Globus pallidus (tissue), 1 donor: ENCODE results near the gene GALNT12.

ENCODE experiments used
- DNase-seq: peaks from one replicate; pipeline ENCODE4 v3.0.0-alpha.2; 2015; ENCODE audit warnings: low spot score

The GALNT12 gene

DNA sequence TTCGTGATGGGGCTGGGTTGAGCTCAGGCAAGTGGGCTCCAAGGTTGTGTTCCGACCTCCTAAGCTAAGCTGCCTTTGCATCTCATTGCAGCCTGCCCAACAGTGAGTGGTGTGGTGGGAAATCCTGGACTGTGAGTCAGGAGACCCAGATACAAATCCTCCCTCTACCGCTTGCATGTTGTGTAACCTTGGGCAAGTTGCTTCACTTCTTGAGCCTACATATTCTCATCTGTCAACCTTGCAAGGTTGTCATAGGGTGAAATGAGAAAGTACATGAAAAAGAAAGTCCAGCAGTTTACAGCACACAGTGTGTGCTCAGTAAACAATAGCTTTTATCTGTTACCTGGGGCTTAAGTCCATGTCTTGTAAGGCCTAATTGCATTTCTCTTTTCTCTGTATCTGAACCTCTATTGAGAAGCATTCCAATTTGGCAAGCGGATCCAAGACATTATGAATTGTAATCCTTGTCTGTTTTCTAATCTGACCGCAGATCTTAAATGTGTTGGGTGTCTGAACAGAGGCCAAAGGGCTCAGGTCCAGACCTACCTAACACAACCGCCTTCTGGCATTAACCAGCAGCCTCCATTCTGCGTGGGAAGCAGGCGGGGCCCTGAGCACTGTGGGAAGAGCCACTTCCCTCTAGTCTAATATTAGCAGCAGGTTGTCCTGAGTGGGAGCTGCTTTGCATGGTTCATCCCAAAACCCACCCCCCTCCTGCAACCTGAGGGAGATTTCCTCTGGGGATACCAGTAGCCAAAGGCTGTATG lies 1.8 kb upstream of the GALNT12 start:
- DNase-seq, result no peak

DNA sequence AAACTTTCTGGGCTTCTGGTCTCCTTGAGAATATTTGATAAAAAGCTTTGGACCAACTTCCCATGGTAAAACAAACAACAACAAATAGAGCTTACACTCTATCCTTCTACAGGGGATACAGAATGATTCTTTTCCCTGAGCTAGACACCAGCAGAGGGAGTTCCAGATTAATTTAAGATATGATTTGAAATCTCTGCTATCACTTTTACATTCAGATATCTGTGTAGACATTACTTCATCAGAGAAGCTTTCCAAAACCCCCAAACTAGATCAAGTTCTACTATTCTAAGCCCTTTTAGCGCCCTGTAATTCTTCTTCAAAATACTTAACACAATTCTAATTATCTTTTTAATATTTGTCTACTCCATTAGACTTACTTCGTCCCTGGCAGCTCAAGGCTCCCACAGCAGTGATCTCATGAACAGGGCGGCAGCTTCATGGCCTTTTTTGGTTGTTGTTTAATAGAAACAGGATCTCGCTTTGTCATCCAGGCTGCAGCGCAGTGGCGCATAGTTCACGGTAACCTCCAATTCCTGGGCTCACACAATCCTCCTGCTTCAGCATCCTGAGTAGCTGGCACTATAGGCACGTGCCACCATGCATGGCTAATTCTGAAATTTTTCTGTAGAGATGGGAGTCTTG lies 955 bp upstream of the GALNT12 start:
- DNase-seq, result no peak

DNA sequence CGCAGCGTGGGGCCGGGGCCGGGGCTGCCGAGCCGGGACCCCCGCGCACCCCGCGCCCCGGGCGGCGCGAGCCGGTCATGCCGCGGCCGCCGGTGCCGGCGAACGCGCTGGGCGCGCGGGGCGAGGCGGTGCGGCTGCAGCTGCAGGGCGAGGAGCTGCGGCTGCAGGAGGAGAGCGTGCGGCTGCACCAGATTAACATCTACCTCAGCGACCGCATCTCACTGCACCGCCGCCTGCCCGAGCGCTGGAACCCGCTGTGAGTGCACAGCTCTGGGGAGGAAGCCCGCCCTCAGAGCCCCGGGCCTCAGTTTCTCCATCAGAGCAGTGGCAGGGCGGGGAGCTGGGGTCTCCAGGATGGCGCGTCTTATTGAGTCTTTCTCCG lies 335 bp downstream of the GALNT12 start:
- DNase-seq, result no peak

DNA sequence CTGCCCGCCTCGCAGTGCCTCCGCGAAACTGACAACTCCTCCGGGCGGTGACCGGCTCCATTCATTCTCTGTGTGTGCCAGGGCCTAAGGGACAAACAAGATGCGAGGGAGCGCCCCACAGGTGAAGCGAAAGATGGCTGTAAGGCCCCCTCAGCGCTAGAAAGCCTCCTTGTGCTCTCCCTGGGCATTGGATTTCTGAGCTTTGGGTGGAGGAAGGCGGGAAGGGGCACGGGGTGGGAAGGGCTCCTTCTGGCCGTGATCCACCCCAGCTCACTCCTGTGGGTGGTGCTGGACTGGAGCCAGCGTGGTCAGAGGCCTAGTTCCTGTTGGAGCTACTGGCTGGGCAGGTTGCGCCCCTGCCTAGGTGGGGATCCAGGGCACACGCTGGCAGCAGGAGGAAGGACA lies 943 bp downstream of the GALNT12 start:
- DNase-seq, result no peak

DNA sequence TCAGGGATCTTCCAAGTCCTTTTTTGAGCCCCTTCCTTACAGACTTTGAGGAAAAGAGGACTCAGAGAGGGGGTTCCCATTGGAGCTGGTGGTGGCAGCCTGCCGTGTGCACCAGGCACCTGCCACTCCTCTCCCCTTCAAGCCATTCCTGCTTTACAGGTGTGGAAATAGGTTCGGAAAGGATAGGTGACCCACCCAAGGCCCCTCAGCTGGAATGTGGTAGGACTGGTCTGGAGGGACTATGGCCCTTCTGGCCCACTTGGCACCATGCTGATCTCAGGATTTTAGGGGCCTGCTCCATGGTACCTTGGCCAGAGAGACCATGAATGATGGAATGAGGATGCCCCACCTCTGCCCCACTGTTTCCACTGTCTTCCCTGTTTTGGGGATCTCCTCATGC lies 1.4 kb downstream of the GALNT12 start:
- no peak for DNase-seq

DNA sequence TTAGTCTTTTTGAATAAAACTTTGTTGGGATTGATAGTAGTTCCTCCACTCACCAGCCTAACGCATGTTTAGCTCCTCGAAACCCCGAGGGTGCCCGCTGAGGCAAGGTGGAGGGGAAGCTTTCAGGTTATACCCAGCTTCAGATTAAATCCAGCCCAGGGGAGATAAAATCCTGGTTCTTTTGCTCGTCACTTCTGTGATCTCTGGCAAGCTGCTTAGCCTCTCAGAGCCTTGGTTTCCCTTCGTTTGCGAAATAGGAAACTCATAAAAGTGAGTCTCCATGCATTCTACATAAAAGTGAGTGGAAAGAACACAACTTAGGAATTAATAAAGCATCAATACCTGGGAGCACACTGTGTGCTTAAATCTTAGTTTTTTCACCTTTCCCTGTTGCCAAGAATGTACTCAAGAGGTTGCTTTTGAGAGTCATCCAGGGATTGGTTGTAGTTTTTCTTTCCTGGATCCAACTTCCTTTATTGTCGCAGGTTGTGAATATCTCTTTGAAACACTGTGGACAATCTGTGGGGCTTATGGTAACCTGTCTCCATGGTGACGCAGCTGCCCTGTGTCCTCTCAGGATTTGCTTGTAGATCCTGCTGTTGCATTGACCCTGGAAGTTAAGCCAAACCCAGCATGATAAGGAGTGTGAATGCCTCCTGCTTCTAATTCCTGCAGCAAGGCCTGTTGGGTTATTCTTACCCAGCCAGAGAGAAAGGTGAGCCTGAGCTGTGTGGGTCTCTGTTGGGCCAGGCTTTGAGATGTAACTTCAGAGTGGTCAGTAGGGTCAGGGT lies 2.0 kb downstream of the GALNT12 start:
- no peak for DNase-seq

DNA sequence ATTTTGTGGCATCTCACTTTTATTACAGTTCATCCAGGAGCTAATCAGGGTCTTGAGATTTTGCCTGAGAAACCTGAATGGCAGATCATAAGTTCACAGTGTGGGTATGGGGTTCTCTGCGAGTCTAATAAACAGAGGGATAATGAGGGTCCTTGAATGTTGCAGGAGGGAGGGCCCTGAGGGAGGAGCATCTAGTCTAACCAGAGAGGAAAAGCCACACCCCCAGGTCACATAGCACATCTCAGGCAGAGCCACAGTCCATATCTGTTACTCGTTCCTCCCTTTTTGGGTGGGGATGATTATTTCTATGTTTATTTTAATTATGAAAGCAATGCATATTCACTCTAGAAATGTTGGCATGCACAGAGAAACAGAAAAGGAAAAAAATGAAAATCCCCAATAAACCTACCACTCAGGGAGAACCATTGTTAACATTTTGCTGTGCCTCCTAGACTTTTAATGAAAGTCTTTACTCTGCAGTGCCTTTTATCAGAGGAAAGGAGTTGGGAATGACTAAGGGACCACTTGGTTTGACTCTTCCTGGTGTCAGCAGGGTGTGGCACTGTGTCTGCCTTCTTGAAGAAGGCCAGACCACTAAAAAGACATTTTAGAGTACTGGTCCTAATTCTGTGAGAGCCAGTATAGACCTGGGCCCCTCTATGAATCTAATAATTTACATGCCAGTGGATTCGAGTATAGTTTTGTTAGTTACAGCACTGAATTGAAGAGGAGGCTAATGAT lies 2.8 kb downstream of the GALNT12 start:
- no peak for DNase-seq

DNA sequence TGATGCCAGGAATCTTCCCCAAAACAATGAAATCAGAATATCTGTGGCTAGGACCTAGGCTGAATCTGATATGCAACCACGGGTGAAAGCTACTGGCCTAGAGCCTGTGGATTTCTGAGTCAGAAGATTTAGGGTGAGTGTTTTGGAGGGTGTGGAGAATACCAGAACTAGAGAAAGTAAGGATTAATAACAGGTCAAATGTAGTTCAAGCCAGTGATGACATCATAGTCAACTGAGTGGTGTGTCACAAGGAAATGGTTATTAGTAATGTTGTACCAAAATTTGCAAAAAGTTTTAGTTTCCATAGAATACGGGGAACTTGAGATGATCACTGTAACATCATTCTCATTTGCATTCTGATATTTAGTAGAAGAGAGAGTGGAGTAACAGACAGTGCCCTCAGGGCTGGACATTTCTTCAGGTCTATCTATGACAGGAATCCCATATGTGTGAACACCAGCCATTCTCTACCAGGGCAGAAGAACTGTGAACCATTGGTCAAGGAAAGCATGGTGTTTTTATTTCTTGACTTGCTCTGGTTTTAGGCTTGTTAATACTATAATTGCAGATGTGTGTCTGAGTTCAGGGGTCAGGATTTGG lies 3.7 kb downstream of the GALNT12 start:
- DNase-seq, result no peak

DNA sequence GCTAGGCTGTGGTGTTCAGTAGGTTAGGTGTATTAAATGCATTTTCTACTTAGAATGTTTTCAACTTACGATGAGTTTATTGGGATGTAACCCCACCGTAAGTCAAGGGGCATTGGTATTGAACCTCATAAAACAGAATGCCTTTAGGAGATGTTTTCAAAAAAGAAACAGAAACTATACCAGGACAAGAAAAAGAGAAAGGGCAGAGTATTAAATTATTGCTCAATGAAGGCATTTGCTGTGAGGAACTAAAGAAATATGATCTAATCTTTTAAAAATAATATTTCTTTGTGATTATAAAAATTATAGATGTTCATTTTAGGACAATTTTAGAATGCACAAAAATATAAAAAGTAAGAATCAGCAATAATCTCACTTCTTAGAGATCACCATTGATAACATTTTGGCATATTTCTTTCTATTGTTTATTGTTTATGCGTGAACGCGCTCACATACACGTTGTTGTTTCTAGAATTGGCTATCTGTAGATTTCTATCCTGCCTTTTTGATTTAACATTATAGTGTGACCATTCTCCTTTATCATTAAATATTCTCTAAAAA lies 8.0 kb downstream of the GALNT12 start:
- no peak for DNase-seq

DNA sequence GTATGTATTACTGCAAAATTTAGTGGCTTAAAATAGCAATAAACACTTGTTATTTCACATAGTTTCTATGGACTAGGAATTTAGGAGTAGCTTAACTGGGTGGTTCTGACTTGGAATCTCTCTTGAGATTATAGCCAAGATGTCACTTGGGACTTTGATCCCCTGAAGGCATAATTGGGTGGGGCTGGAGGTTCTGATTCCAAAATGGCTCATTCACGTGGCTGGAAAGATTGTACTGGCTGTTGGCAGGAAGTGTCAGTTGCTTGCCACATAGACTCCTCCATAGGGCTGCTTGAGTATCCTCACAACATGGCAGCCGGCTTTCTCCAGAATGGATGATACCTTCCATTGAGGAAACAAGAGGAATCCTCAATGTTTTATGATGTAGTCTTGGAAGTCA lies 11.3 kb downstream of the GALNT12 start:
- DNase-seq, result no peak

DNA sequence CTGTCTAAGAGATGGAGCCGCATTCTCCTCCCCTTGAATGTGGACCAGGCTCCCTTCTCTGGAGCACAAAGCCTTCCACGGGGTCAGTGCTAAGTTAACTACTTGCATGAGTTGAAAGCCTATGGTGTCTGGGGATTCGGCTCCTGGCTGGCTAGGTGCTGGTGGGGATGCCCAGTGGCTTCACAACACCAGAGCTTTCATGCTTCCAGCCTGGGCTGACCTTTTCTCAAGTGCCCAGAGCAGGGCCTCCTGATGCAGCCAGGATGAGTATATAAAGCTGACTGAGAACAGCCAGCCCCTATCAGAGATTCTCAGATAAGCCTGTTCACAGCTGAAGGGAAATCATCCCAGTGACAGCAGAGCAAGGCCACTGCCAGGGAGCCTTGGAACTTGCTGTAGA lies 11.8 kb downstream of the GALNT12 start:
- DNase-seq, result no peak

DNA sequence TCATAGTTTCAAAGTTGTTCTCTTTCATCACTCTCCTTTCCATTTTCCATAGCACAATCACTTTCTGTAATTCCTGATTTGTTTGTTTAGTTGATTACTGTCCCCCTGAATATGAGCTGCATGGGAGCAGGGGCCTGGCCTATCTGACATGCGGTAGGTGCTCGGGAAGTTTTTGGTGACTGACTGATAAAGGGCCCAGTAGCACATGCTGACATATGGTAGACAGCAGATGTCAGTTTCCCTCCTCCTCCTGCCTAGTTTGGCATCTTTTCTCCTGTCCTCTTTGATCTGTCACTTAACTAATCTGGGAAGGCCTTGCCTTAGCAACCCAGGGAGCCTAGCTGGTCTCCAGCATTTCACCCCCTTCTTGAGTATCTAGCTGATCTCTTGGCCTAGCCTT lies 14.4 kb downstream of the GALNT12 start:
- no peak for DNase-seq

DNA sequence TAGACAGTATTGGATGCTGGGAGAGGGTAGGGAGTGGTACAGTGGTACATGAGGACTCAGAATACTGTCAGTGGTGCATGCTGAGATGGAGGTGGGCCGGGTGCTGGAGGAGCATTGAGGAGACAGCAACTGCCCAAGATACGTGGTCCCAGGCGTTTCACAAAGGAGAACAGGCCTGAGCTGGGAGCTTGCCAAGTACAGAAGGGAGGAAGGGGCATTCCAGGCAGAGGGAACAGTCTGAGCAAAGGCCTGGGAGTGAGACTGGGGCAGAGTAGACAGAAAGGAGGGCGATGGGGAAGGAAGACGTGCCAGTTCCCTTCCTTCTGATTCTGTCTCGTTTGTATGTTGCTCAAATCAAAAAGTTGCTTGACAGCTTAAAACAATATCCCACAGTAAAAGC lies 15.2 kb downstream of the GALNT12 start:
- no peak for DNase-seq

DNA sequence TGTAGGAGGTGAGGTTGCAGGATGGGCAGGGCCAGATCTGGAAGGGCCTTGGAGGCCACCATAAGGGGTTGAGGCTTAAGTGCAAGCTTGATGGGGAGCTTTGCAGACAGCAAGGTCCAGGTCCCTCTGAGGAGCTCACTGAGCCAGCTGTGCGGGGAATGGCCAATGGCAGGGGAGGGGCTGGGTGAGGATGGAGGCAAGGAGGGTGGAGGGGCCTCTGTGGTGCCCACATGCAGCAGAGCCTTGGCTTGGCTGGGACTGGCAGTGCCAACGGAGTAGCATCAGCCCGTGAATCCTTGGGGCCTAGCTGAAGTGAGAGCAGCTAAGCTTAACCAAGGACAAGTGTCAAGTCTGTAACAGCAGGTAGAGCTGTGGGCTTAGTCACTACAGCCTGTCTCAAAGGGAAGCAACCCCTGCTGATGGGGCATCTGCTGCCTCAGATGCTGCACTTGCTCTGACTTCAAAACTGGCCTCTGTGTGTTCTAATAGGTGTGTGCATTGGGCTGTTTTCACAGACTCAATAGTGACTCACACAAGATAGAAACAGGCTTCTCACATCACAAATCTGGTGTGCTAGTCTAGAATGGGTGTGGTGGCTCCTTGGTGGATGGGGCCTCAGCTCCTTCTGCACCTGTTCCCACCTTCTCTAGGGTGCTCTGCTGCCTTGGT lies 16.3 kb downstream of the GALNT12 start:
- no peak for DNase-seq

DNA sequence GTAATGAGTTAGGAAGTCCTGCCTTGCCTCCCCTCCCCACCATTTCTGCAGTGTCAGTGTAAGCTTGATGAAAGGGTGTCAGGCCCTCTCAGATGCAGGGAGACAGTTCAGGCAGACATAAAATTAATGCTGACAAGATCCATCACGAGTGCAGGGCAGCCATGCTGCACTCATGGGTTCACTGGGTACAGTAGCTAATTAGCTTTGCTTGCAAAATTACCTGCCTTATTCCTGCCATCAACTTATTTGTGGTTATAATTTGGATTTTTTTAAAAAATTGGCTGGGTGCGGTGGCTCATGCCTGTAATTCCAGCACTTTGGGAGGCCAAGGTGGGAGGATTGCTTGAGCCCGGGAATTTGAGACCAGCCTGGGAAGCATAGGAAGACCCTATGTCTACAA lies 17.9 kb downstream of the GALNT12 start:
- no peak for DNase-seq

DNA sequence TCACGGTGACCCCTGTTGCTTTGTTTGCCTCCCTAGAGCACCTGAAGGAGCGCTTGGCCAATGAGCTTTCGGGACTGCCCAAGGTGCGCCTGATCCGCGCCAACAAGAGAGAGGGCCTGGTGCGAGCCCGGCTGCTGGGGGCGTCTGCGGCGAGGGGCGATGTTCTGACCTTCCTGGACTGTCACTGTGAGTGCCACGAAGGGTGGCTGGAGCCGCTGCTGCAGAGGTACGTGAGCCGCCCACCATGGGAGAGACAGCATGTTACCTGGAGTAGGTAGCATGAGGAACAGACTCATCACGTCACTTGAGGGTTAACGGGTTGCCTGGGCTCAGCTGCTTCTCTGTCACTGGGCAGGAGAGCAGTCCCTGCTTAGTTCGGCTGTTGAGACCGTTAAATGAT lies 19.2 kb downstream of the GALNT12 start:
- no peak for DNase-seq

DNA sequence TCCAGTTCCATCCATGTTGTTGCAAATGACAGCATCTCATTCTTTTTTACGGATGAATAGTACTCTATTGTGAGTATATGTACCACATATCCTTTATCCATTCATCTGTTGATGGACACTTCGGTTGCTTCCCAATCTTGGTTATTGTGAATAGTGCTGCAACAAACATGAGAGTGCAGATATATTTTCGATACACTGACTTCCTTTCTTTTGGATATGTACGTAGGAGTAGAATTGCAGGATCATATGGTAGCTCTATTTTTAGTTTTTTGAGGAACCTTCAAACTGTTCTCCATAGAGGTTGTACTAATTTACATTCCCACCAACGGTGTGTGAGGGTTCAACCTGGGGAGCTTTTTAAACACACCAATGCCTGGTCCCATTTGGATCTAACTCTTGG lies 22.3 kb downstream of the GALNT12 start:
- no peak for DNase-seq

DNA sequence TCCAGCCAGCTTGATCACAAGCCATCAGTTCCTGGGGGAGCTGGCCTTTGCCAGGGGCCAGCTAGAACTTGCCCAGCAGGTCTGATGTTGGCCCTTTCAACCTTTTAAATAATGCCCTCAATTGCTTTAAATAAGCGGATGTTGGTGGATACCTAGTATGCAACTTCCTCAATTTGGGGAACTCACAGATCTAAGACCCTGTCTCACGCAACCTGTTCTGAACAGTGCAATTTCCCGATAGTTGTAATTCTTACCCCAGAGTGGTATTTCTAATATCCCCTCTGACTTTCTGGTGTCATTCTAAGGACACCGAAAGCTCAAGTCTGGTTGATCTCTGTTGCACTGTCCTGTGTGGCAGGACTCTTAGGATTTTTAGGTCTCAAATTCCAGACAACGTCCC lies 23.1 kb downstream of the GALNT12 start:
- no peak for DNase-seq

DNA sequence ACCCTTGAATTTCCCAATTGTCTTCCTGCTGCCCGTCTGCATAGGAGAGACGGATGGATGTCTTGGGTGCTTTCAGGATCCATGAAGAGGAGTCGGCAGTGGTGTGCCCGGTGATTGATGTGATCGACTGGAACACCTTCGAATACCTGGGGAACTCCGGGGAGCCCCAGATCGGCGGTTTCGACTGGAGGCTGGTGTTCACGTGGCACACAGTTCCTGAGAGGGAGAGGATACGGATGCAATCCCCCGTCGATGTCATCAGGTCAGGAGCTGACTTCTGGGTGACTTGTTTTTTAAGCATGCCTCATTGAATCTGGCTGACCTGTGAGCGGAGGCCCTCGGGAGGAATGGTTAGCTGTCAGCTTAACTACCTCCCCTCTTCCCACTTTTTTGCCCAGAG lies 24.2 kb downstream of the GALNT12 start:
- DNase-seq, result no peak

DNA sequence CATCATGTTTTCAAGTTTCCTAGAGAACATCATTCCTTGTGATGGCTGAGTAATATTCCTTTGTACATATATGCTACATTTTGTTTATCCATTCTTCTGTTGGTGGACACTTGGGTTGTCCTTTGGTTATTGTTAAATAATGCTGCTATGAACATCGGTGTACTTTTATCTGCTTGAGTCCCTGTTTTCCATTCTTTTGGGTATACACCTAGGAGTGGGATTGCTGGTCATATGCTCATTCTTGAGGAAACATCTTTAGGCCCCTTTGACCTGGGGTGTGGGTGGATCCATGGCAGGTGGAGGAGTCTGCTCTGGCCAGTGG lies 25.3 kb downstream of the GALNT12 start:
- no peak for DNase-seq
